NCI-H345 treated with DMSO at 0.1 percent for 48 hours (cell line): ENCODE data around the gene CD99.

Experiments
- DNase-seq: peaks from one replicate; lab custom pipeline; 2025; ENCODE audit not compliant: unreplicated experiment; lab: John Stamatoyannopoulos, UW

The CD99 gene

GRCh38 chrX:2697741-2698299 lies 6.7 kb downstream of the CD99 start:
- DNase-seq = no peak

DNA sequence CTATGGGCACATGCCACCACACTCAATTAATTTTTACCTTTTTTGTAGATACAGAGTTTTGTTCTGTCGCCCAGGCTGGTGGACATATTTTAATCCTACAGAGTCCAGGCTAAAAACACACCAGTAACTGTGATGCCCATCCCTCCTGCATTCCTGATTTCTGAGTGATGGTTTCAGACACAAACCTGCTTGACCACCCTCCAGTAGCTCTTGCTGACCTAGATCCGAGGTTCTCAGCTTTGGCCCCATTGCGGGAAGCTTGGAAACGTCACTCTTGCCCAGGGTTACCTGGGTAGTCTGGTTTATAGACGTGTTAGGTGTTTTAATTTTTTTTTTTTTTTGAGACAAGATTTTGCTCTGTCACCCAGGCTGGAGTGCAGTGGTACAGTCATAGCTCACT lies 7.5 kb downstream of the CD99 start:
- no peak for DNase-seq

DNA sequence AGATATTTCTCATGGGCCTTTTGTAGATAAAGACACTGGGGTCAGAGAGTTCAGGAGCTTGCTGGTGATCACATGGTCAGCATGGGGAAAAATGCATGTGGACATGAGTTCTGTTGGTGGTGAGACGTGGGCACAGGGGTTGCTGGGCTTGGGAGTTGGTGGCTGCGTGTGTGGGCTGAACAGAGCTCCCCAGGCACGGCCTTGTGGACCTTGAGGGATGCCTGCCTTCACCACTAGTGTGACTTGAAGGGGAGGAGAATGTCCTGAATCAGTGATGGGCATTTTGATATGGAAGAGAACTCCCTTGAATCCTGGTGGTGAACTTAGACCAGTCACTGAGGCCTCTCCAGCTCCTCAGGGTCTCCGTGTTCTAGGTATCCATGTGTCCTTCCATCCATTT lies 8.9 kb downstream of the CD99 start:
- DNase-seq = no peak

GRCh38 chrX:2700405-2701320 lies 9.6 kb downstream of the CD99 start:
- no peak for DNase-seq

DNA sequence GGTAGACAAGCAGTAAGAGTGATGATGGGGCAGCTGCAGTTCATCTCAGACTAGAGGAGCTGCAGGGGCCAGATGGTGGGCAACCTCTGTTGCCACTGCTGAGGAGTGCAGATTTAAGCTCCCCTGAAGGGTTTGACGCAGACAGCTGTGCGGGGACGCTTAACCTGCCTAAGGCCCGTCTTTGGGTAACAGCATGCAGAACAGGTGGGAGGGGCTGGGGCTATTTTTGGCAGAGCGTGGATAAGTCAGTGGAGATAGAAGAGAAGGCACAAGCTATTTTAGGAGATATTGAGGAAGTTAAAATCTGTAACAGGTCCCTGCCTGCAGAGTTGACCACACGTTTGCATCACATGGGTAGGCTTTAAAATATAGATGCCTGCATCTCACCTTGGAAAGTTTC lies 10.5 kb downstream of the CD99 start:
- DNase-seq = no peak

- DNase-seq = no peak
These were observed 12.9 kb downstream of the CD99 start for GRCh38 chrX:2703991-2704369.

DNA sequence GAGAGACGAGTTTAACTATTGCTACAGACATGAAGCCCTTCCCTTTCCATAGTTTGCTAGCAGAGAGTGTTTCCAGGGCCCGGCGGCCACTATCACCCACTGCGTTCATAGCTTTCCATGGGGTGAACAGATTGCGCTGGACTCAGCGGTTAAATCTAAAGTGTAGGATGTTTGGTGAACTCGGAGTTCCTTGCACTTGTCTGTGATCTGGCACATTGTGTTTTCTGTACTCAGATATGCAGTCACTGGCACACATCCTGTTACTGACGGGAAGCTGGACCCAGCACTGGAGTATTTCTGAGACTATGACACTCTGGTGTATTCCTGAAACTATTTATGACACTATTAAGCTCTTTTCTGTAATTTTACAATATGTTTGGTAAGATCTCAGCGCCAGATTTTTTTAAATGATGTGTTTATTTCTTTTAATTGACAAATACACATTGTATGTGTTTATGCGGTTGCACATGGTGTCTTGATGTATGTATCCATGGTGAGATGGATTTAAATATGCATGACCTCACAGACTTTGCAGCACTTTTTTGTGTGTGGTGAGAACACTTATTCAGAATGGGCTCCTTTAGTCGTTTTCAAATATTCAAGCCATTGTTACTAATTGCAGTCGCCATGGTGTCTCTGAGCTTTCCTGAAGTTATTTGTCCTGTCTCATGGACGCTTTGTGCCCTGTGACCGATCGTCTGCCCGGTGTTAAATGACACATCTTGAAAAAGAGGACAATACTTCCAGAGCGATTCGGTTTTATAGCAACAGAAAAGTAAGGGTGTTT lies 14.1 kb downstream of the CD99 start:
- DNase-seq = no peak

GRCh38 chrX:2707334-2707760 lies 16.3 kb downstream of the CD99 start:
- no peak for DNase-seq

DNA sequence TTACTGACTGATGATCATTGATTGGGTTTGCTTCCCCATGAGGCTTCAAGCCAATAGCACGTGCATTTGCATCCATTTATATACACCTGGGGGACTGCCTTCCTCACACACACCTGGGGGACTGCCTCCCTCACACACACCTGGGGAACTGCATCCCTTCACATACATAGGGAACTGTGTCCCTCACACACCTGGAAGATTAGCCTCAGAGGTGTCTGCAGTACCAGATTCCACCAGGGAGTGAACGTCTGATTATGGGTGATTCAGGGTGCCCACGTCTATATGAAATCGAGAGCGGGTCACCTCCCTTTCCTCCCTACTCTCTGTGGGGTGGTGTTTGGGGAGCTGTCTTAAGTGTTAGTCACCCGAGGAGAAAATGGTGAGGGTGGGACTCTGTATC lies 16.9 kb downstream of the CD99 start:
- no peak for DNase-seq

DNA sequence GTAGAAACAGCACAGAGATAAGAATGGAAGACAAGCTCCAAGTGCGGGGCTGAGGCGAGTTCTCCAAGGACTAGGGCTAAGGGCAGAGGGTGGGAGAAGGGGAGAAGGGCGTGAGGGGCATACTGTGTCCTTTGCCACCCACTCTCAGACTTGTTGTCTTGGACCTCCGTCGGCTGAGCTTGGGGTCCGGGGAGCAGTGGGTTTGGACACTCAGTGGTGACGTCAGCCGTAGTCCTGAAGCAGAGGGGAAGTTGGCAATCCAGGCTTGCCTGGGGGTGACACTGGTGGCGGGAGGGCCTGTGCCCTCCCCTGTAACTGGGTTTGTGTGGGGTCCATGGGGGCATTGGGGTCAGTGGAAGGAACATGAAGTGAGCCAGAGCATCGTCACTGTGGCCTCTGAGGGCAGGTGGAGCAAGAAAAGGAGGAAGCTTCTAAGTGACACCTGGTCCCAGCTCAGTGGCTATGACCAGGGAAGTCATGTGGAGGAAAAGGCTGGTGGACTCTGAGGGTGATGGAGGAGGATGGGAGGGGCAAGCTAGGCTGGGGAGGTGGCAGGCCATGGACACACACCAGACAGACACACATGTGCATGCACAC lies 17.6 kb downstream of the CD99 start:
- no peak for DNase-seq

- DNase-seq = no peak
These were observed 18.5 kb downstream of the CD99 start for GRCh38 chrX:2709556-2709955.

GRCh38 chrX:2710041-2710840 lies 19.1 kb downstream of the CD99 start:
- DNase-seq = no peak

- DNase-seq = no peak
These were observed 20.3 kb downstream of the CD99 start for GRCh38 chrX:2711441-2711840.

DNA sequence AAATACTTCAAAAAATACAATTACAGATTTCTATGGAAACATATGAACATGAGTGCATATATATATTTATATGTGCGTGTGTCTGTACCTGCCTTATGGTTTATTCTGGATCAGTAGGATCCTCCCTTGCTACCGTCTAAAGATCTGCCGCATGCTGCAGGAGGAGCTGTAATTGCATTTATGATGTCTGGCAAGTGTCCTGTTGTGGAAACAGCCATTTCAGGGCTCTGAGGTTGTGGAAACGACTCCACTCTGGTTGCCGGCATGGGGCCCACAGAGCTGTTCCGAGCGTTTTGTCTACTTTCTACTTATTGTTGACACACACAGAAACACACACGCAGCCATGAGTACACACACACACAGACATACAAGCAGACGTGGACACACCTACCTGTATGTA lies 21.3 kb downstream of the CD99 start:
- no peak for DNase-seq

DNA sequence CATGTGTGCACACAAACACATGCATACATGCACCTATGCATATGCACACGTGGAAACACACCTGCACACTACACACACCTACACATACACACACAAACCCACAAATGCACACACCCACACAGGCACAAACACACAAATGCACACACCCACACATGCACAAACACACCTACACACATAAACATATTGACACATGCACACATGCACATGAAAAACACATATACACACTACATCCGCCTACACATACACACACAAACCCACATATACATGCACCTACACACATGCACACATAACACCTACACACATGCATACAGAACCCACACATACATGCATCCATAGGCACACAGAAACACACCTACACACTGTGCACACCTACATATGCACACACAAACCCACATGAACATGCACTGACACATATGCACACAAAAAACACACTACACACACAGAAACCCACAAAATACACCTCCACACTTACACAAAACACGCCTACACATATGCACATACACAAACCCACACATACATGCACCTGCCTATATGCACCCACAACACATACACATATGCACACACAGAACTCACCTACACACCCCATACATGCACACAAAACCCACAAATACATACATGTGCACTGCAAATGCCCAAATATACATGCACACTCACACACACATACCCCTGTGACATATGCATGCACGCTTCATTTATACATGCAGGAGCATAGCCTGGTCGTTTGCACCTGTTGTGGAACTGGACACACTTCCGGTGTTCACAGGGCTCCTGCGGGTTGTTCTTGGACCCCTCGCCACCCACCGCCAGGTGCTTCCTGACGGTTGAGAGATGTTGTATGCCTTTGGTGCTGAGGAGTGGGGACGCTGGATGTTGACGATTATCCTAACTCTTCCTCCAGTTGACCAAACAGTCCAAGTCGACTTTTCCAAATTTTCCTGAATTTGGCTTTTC lies 22.1 kb downstream of the CD99 start:
- DNase-seq = no peak

GRCh38 chrX:2714551-2714950 lies 23.5 kb downstream of the CD99 start:
- no peak for DNase-seq

- DNase-seq = no peak
These were observed 24.0 kb downstream of the CD99 start for GRCh38 chrX:2715066-2715600.

GRCh38 chrX:2717312-2717711 lies 26.2 kb downstream of the CD99 start:
- DNase-seq = no peak

DNA sequence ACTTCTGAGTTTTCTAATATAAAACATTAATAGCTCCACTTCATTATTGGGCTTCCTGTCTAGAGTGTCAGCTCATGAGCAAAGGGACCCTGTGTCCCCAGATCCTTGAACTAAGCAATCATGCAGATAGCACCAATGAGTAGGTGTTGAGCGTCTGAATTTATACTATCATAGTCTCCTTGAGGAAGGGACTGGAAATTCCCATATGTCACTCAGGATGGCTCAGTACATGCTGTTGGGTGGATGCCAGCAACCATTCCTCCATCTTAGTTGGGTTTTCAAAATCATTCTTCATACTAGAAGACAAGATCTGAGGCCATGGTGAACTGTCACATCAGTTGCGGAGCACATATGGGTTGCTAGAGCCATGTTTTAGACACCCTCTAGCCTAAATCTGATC lies 27.7 kb downstream of the CD99 start:
- no peak for DNase-seq
